ENCODE measurements around the gene ANKRD13B. TPM values are rescaled to one million over a fixed set of nuclear protein-coding genes. Genes with fewer than 3 reads are reported as not detected.

Gene ANKRD13B
- total and polyA plus RNA-seq, 2 of the 13 experiments (the other 11 are each of a cell fraction or from before 2014, with no cell fraction given): 1.7 to 1.8 TPM

DNA sequence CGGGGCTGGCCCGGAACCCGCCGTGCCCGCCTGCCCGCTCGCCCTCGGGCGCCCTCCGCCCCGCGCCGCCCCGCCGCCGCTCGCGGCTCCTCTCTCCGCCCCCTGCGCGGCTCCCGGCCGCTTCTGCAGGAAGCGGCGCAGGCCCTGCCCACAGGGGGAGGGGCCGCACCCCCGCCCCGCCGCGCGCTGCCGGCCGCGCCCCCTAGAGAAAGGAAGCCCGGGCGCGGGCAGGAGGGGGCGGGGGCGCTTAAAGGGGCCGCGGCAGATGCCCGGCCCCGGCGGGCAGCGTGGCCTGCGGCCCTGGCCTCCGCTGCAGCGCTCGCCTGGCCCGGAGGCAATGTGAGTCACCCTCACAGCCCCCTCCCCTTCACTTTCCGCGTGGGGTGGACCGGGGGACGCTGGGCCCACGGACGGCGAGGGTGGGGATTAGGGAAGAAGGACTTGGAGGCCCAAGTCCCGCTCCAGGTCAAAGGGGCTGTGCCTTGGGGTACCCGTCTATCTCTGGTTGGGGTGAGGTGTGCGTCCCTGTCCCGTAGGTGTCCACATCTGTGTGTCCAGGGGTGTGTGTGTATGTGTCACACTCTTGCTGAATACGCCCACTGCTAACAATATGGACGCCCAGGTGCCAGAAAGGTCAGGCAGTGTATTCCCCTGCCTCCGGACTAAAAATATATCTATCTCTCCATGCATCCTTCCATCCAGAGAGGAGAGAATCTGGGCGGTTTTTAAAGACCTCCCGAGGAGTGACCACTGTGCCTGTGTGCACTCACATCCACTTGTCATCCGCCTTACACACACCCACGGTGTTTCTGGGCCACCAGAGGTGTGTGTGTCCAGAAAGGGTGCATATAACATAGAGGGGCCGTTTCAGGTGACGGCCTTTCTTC lies 3.2 kb upstream of the ANKRD13B start, which contains the start of gene GIT1 (continued):
- TF ChIP-seq, protein P1, sequence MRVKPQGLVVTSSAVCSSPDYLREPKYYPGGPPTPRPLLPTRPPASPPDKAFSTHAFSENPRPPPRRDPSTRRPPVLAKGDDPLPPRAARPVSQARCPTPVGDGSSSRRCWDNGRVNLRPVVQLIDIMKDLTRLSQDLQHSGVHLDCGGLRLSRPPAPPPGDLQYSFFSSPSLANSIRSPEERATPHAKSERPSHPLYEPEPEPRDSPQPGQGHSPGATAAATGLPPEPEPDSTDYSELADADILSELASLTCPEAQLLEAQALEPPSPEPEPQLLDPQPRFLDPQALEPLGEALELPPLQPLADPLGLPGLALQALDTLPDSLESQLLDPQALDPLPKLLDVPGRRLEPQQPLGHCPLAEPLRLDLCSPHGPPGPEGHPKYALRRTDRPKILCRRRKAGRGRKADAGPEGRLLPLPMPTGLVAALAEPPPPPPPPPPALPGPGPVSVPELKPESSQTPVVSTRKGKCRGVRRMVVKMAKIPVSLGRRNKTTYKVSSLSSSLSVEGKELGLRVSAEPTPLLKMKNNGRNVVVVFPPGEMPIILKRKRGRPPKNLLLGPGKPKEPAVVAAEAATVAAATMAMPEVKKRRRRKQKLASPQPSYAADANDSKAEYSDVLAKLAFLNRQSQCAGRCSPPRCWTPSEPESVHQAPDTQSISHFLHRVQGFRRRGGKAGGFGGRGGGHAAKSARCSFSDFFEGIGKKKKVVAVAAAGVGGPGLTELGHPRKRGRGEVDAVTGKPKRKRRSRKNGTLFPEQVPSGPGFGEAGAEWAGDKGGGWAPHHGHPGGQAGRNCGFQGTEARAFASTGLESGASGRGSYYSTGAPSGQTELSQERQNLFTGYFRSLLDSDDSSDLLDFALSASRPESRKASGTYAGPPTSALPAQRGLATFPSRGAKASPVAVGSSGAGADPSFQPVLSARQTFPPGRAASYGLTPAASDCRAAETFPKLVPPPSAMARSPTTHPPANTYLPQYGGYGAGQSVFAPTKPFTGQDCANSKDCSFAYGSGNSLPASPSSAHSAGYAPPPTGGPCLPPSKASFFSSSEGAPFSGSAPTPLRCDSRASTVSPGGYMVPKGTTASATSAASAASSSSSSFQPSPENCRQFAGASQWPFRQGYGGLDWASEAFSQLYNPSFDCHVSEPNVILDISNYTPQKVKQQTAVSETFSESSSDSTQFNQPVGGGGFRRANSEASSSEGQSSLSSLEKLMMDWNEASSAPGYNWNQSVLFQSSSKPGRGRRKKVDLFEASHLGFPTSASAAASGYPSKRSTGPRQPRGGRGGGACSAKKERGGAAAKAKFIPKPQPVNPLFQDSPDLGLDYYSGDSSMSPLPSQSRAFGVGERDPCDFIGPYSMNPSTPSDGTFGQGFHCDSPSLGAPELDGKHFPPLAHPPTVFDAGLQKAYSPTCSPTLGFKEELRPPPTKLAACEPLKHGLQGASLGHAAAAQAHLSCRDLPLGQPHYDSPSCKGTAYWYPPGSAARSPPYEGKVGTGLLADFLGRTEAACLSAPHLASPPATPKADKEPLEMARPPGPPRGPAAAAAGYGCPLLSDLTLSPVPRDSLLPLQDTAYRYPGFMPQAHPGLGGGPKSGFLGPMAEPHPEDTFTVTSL (CRISPR knock-in tag; IDR thresholded peaks at IDR 0.05; ENCODE audit: borderline replicate concordance): no peak
- TF ChIP-seq ISL2 (CRISPR knock-in tag; IDR thresholded peaks at IDR 0.05) (peak; percentile 5; the same call in 1 of the 2 replicates), SIN3A (IDR thresholded peaks at IDR 0.05; ENCODE audit: borderline replicate concordance, low read depth, low read length) (0 out of 2 replicates have a peak, but pooled peaks have one; percentile 63), SOX6 (IDR thresholded peaks at IDR 0.05) (no peak), SOX6 (CRISPR knock-in tag; IDR thresholded peaks at IDR 0.05) (no peak), MED1 (CRISPR knock-in tag; IDR thresholded peaks at IDR 0.05) (no peak), YY1 (IDR thresholded peaks at IDR 0.05; ENCODE audit: insufficient read depth, insufficient replicate concordance, low read depth, low read length) (peak; percentile 24), XRCC5 (optimal IDR thresholded peaks at IDR 0.05; ENCODE audit: low read length) (no peak), MAFG (CRISPR knock-in tag; IDR thresholded peaks at IDR 0.05) (no peak), ZNF468 (CRISPR knock-in tag; IDR thresholded peaks at IDR 0.05) (peak; percentile 12; the same call in 1 of the 2 replicates), KLF9 (CRISPR knock-in tag; IDR thresholded peaks at IDR 0.05; ENCODE audit: low read depth) (no peak), SP140L (CRISPR knock-in tag; IDR thresholded peaks at IDR 0.05; ENCODE audit: borderline replicate concordance) (no peak), HIVEP1 (CRISPR knock-in tag; IDR thresholded peaks at IDR 0.05) (no peak), MED13 (CRISPR knock-in tag; IDR thresholded peaks at IDR 0.05) (no peak), ZNF12 (CRISPR knock-in tag; IDR thresholded peaks at IDR 0.05) (no peak), ZNF703 (CRISPR knock-in tag; IDR thresholded peaks at IDR 0.05; ENCODE audit: borderline replicate concordance) (no peak), ZNF737 (CRISPR knock-in tag; IDR thresholded peaks at IDR 0.05; ENCODE audit: borderline replicate concordance) (0 out of 2 replicates have a peak, but pooled peaks have one; percentile 48), ZNF367 (CRISPR knock-in tag; IDR thresholded peaks at IDR 0.05; ENCODE audit: borderline replicate concordance) (no peak)
- TF ChIP-seq, protein P2, sequence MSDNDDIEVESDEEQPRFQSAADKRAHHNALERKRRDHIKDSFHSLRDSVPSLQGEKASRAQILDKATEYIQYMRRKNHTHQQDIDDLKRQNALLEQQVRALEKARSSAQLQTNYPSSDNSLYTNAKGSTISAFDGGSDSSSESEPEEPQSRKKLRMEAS (IDR thresholded peaks at IDR 0.05): peak; percentile 52
- TF ChIP-seq, protein P3, sequence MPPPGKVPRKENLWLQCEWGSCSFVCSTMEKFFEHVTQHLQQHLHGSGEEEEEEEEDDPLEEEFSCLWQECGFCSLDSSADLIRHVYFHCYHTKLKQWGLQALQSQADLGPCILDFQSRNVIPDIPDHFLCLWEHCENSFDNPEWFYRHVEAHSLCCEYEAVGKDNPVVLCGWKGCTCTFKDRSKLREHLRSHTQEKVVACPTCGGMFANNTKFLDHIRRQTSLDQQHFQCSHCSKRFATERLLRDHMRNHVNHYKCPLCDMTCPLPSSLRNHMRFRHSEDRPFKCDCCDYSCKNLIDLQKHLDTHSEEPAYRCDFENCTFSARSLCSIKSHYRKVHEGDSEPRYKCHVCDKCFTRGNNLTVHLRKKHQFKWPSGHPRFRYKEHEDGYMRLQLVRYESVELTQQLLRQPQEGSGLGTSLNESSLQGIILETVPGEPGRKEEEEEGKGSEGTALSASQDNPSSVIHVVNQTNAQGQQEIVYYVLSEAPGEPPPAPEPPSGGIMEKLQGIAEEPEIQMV (CRISPR knock-in tag; IDR thresholded peaks at IDR 0.05; ENCODE audit: low read depth): no peak

Data from HepG2 (cell line).